HG03558 (cell line): ENCODE measurements around the gene RCSD1.

Experiments
- ATAC-seq: cut with Tn5 transposase; IDR thresholded peaks from one replicate; pipeline ENCODE4 v1.9.1; 2021; ENCODE audit warnings: moderate number of reproducible peaks; ENCODE audit not compliant: unreplicated experiment; ENCODE audit errors: extremely low read depth

The RCSD1 gene

DNA sequence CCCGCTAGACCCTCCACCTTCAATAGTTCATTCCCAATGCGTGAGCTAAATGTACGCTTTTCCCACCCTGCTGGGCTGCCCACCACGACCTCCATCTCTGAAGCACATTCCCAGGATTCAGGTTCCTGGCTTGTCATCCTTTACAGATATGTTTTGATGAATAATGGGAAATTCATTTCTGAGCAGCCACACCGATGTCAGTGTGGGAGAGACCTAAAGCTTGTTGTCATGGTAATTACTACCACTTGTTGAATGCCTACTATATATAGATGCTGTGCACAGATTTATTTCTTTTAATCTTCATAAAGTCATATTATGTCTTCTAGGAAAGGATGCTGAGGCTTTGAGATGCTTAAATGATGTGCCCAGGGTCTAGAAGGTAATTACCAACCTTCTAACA lies 8.0 kb downstream of the RCSD1 start:
- ATAC-seq: no peak

DNA sequence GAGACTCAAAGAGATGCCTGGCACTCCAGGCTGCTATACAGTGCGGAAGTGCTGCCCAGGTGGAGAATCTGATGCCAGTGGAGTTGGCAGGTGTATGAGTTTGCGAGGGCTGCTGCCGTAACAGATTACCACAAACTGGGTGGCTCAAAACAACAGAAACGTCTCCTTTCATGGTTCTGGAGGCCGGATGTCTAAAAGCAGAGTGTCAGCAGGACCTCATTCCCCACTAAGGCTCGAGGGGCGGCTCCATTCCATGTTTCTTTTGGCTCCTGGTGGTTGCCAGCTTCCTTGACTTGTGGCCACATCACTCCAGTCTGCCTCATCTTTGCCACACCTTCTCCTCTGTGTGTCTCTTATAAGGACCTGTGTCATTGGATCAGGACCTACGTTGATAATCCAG lies 10.0 kb downstream of the RCSD1 start:
- ATAC-seq: no peak

DNA sequence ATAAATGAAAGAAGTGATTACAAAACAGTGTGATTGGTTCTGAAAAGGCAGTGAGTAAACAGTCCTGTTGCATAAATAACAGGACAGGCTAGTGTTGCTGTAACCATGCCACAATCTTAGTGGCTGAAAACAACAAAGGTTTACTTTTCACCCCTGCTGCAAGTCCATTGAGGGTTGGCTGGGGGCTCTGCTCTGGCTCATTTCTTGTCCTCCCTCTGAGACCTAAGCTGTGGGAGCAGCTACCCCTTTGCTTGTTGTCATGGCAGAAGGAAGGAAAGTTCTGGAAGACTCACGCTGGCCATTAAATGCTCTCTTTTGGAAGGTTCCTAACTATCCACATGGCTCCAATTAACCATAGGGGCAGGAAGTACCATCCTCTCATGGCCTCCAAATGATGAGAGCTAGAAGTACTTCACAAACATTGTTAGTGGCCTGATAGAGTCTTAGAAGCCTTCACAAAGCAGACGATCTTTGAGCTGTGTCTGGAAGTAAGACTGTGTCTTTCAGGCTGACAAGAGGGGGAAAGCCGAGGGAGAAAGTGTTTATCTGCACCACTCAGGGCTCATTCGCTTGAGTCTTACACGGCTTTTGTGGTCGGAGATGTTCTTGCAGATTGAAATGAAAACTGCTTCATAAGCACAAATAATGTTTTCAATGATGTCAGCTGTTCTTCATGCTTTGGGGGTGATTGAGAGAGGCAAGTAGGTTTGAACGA lies 11.9 kb downstream of the RCSD1 start:
- ATAC-seq: no peak

DNA sequence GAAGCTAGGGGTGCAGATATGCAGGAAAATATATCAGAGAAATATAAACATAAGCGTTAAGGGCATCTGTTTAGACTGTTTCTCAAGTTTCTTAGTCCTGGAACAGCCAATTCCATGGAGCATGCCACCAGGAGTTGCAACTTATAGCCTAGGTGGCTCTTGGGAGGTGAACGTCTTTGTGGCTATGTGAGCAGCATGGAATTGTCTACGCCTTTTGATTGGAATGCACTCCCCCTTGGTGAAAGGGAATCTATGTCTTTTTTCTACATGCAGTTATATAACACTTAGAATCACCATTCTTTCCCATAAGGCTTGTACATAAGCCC lies 12.4 kb downstream of the RCSD1 start:
- no peak for ATAC-seq

DNA sequence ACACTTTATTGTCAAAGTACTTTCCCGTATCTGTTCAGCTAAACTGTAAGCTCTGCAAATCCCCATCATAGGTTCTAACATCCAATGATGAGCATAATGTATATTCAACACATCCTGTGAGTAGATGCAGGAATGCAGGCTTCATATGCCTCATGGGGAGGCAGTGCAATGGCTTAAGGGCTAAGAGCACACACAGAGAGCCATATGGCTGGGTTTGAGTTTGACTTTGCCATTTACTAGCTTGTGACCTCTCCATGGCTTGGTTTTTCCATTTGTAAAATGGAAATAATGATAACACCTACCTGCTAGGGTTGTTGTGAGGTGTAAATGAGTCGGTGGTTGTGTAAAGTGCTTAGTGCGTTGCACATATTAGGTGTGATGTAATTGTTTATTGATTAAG lies 13.4 kb downstream of the RCSD1 start:
- no peak for ATAC-seq

DNA sequence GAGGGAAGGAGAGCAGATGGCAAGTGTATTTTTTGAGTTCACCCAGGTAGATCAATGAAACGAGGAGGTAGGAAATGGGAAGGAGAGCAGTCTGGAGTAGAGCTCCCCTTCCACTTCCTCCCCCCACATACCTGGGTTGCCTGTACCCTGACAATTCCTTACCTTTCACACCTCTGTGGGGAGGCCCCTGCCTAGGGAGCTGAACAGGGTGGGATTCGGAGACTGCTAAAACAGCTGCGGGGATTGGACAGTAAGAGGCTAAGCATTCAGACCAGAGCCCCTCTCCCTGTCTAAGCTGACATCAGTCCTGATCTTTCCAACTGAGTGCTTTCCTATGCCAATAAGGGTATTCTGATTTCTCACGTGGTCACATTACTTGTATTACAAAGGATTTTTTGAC lies 14.5 kb downstream of the RCSD1 start:
- ATAC-seq: no peak

DNA sequence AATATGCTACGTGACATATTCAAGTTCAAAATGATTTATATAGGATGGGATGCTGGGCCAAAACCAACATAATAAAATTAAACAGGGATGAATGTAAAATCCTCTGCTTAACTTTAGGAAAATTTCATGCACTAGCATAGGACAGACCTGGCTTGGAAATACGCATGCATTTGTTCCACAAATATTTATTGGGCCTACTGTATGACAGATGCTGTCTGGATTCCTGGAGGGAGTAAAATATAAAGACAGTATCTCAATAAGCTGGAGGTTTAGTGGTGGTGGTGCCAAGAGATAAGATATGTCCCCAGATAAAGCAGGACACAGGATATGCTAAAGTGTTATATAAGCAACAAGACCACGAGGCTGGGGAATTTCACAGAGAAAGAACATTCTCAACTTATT lies 15.1 kb downstream of the RCSD1 start:
- ATAC-seq: no peak

DNA sequence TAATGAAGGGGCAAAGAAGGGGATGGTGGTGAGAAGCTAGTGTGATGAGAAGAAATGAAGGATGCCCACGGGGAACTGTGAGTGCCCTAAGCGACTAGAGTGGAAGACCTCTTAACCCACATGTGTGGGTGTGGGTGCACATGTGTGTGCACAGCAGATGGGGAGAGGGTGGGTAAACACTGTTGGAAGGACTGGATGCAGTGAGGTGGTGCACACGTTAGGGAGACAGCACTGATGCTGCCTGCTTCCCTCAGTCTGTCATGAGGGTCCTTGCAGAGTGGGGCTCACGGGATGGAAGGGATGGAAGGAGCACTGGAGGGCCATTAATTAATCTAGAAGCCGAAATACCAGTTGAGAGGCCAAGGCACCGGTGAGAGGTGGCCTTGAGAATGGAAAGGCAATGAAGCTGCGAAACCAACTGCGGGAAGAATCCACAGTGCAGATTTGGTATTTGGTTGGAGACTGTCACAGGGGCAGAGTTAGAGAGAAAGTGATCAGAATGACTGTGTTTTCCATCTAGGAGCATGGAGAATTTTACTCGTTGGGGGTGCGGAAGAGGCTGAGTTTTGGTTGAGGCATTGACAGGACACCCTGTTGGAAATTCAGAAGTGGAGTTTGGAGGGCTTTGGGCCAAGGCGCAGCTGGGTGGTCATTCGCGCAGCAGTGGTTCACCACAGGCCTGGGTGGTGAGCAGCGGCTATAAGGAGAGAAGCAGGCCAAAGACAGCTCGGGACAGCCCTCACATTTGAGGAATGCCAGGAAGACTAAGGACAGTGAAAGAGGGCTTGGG lies 15.8 kb downstream of the RCSD1 start:
- no peak for ATAC-seq

DNA sequence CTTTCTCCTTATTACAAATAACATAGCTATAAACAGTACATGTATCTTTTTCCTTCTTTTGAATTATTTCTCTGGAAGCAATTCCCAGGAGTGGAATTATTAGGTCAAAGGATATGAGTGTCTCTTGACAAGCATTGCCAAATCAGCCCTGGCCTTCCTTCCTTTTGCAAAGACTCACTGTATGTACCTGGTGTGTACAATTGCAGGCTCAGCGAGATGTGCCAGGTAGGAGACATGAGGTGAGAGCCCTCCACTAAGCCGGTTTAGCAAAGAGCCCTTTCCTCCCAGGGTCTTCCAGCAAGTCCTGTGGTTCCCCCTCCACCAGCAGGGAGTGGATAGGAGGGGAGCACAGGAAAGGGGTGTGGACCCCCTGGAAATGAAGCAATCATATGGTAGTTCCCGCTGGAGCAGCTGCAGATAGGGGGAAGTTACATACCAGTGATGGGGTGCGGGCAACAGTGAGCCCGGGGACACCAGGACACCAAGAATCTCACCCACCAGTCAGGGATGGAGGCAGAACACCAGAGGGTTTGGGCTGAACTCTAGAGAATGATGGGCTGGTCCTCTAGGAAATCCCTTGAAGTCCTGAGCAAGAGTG lies 18.3 kb downstream of the RCSD1 start:
- ATAC-seq: no peak

DNA sequence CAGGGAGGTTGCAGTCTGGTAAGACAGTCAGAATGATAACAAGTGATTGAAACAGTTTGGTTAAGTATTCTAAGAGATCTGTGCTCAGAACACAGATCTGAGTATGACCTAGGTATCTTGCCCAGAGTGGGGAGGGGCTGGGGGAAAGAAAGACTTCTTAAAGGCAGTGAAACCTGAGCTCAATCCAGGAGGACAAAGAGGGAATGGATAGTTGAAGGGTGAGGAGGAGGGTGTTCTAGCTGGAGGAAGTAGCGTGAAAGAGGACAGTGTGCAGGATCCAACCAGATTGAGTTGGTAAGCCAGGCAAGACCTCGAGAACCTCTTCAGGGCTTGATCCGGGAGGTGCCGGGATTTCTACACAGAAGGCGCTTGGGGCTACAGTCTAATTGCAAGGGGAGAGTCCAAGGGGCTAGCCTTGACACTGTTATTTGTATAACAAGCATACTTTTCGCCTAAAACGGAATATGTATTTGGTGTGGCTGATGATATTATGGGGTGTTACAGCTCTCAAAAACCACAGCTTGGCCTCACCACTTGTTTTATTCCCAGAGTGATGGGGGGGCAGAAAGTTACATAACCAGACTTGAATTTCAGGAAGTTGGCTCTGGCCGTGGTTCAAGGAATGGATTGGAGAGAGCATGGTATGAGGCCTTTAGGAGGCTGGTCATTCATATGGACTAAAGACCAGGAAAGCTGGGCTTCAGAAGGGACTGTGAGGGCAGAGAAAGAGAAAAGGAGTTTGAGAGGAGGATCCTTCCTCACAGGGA lies 19.1 kb downstream of the RCSD1 start:
- no peak for ATAC-seq

DNA sequence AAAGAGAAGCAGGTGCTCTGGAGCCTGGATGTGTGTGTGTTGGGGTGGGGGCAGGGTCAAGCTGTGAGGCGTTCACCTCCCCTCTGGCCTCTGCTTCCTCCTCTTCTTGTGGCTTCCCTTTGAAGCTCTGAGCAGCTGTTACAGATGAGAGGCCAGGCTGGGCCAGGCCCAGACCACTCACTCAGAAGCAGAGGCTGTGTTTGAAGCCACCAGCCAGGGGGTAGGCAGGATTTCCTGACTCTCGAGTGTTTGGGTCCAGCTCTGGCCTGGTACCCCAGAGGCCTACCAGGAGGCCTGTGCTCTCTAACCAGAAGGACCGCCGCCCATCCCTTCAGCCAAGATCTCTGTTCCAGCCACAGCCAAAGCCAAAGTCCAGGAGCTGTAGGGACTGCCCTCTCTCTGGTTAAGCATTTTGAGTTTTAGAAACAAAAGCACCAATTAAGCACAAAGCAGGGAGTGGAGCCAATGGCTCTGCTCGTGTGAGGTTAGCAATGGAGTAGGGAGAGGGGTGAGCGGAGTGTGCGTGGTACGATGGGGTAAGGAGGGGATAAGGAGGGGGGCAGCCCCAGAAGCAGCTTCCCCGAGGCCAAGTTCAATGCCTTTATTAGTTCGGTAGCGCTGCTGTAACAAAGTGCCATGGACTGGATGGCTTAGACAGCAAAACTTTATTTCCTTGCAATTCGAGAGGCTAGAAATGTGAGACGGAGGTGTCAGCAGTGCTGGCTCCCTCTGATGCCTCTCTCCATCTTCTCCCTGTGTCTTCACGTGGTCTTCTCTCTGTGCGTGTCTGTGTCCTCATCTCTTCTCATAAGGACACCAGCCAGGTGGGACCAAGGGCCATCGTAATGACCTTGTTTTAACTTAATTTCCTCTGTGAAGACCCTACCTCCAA lies 20.5 kb downstream of the RCSD1 start:
- no peak for ATAC-seq

DNA sequence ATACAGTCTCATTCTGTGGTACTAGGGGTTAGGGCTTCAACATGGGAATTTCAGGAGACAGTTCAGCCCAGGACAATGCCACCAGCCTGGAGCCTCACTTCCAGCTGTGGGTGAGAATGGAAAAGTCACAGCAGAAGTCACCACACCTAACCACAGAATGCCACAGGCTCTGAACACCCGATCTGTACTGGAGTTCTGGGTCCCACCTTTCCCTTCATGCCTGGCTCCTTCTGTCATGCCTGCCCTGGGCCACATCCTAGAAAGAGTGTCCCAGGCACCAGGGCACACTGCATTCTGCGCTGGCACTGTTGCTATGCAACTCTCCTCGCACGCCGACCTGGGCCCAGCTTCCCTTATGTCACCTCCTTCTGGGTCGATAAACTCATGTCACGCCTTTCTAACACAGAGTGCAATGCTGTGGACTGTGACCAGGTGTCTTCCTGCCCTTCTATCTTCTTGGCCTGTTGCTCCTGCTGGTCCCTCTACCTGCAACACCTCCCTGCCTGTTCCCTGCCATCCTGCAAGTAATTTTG lies 21.2 kb downstream of the RCSD1 start:
- no peak for ATAC-seq

DNA sequence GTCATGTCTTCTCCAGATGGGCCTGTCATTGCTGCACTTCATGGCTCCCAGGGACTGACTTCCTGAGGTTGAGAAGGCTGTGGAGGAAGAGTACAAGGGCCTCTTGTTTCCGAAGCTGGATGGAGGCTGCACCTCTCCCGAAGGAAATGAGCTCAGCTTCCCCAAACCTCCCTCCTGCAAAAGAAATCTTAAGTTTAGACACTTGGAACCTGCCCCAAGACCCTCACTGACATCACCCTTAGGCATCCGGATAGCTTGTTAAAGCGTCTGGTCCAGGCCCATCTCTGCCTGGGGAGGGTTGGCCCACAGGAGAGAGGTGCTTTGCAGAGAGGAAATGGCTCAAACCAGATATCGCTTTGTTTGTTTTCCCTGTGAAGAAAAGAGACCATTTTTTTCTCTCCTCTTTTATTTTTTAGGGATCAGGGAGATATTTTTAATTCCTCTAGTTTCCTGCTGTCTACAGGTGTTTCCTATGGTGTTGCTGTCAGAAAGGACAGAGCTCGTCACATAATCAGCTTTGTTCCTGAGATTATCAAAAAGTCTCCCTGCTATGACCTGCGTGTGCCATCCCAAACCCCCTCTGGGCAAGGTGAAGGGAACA lies 25.0 kb downstream of the RCSD1 start:
- no peak for ATAC-seq

DNA sequence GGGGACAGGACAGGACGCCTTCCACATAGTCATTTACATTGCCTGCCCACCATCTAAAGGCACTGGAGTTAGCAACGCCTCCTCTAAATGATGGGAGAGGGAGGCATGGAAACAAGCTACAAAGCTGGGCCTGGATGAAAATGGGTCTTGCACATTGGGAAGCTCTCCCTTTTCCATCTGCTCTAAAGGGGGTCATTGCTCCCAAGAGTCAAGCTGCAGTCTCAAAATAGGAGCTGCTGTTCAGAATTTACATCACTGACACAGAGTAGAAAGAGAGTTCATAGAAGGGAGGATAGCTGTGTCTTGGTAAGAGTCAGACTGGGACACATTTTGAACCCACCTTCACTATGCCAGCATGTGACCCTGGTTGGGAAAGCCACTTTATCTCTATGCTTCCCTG lies 26.6 kb downstream of the RCSD1 start:
- ATAC-seq: no peak

DNA sequence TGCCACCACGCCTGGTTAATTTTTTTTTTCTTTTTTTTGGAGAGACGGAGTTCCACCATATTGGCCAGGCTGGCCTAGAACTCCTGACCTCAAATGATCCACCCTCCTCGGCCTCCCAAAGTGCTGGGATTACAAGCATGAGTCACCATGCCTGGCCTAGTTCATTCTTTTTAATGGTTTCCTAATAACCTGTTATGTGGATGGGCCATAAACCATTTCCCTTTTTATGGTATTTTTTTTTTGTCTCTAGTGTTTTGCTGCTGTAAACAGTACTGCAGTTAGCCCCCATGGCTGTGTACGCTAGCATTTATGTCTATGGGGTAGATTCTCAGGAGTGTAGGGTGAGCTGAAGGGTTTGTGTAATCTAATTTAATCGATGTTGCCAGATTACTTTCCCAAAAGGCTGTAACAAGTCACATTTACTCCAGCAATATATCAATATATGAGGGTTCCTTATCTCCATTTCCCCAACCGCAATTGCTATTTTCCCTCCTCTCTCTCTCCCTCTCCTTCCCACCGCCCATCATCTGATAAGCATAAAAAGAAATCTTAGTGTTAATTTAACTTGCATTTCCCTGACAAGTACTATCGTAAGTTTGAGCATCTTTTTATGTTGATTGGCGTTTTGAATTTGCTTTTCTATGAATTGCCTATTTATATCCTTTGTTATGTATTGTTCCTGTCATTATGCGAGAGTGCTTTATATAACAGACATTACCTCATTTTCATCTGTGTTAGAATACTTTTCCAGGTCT lies 28.7 kb downstream of the RCSD1 start:
- no peak for ATAC-seq

DNA sequence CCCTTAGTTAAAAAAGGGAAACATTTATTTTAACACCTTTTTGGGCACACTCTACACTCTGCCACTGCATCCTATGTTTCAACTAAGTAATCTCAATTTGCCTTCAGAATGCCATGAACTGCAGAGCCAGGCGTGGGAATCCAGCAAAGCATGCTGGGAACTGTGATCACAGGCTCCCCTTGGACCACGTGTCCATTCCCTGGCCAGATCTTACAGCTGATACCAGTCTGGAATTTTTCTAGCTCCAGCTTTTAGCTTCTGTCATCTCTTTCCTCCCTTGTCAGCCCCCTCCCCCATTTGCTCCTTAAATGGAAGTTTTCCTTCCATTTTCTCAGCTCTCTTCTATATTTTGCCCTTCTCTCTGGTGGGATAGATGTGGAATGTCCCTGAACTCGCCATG lies 29.4 kb downstream of the RCSD1 start:
- no peak for ATAC-seq

DNA sequence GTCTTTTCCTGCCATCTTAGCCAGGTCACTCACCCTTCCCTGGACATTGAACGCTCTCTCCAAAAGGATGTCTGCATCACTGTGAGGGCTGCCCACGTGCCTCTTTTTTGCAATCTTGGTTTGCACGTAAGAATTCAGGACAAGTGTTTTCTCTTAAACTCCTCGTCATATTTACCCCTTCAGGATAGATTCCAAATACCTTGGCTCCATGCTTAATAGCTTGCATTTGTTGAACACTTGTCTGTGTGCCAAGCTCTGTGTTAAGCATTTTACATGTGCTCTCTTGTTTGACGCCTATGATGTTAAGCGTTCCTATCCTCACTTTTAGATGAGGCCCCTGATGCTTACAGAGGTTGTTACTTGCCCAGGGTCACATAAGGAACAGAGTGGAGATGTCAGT lies 29.8 kb downstream of the RCSD1 start:
- no peak for ATAC-seq

DNA sequence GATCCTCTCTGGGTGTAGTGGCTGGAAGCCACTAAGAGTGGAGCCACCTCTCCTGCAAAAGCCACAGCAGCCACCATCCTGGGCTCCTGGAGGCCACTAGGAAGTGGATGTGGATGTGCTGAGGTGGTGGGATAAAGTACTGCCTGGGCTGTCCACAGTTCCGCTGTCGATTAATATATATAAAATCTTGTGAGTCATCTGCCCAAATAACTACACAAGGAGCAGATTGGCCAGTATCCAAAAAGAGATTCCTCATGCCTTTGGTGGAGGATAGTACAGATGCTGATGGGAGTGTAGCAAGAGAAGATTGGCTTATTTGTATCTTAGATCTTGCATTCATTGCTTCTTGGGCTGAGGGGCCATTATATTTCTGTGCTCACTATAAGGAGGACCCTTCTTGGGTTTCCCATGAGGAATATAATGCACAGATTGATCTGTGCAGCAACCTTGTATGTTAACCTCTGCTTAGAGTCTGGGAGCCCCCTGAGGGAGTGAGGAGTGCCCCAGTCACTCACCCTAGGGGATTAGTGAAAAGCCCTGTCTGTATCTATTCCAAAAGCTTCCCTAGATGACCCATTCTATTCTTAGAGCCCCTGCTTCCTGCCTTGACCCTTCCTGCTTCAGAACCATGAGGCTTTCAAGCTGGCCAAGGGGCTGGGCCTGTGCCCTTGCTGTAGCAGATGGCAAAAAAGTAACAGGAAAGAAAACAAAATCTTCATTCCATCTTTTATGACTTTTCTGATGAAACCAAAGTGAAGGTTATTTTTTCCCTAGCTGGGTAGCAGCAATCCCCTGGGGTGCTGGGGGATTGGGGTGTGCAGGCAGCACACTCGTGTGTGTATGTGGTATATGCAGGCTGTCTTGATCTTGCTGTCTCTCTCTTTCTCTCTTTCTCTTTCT lies 31.7 kb downstream of the RCSD1 start:
- ATAC-seq: no peak
